Fibroblast of the aortic adventitia (primary cell): ENCODE results near the gene BEND3. TPM values are rescaled to one million over a fixed set of nuclear protein-coding genes. Genes with fewer than 3 reads are reported as not detected.

Experiments used
- DNase-seq: peaks from one replicate; pipeline ENCODE4 v3.0.0-alpha.2; 2010; ENCODE audit warnings: low read depth
- H3K4me3 ChIP-seq: 2 replicates; pipeline ENCODE4 v1.5.1; 2011; ENCODE audit warnings: low read depth, mild to moderate bottlenecking, control low read depth, low read length, moderate library complexity
- CTCF ChIP-seq: IDR thresholded peaks from 2 replicates; pipeline ENCODE4 v1.5.1; 2011; ENCODE audit warnings: mild to moderate bottlenecking, low read length, control low read depth, inconsistent platforms; ENCODE audit not compliant: insufficient read depth
- total RNA-seq: library from RNA; depleted of rRNA; stranded (reverse); fragments of >200 nt; gene quantifications from 2 replicates; pipeline ENCODE4 v1.2.3, GENCODE V29; 2012; ENCODE audit warnings: low replicate concordance

BEND3 gene
- total RNA-seq, 1 donor: 1.9 TPM

GRCh38 chr6:107082045-107082444 is 33.3 kb downstream of the BEND3 start:
- DNase-seq: no peak
- no peak for TF ChIP-seq CTCF
- H3K4me3 ChIP-seq: no peak overlapping the region

GRCh38 chr6:107080036-107080435 is 35.3 kb downstream of the BEND3 start:
- no peak for DNase-seq
- no peak overlapping the region for H3K4me3 ChIP-seq
- TF ChIP-seq CTCF: peak; percentile 38

- TF ChIP-seq CTCF: no peak
- H3K4me3 ChIP-seq: no peak overlapping the region
- DNase-seq: no peak
Measured at GRCh38 chr6:107079429-107079828, 35.9 kb downstream of the BEND3 start.

GRCh38 chr6:107077710-107078109 is 37.6 kb downstream of the BEND3 start:
- no peak for TF ChIP-seq CTCF
- H3K4me3 ChIP-seq: no peak overlapping the region
- no peak for DNase-seq

GRCh38 chr6:107075951-107076381 is 39.3 kb downstream of the BEND3 start:
- peak; percentile 20 for TF ChIP-seq CTCF
- no peak overlapping the region for H3K4me3 ChIP-seq
- peak; percentile 41 for DNase-seq

- no peak for DNase-seq
- H3K4me3 ChIP-seq: no peak overlapping the region
Measured at GRCh38 chr6:107070686-107071085, 44.6 kb downstream of the BEND3 start.

More at GRCh38 chr6:107070686-107071085, 44.6 kb downstream of the BEND3 start:
- TF ChIP-seq CTCF: no peak
